Stimulated activated naive CD4-positive, alpha-beta T cell treated with Interleukin-2 at 50 U/mL for 16 hours (primary cell): Measurements from ENCODE around the gene PIP4P1.

Source experiments
- DNase-seq: peaks from one replicate; lab custom pipeline; 2025; lab: John Stamatoyannopoulos, UW

The PIP4P1 gene

GRCh38 chr14:20435582-20436362 lies 25.5 kb downstream of the PIP4P1 start, which contains the start of gene KLHL33:
KLHL33 (minus strand) TSS chr14:20436166; CDS start chr14:20435811, 355 bp downstream.
- DNase-seq: no peak

DNA sequence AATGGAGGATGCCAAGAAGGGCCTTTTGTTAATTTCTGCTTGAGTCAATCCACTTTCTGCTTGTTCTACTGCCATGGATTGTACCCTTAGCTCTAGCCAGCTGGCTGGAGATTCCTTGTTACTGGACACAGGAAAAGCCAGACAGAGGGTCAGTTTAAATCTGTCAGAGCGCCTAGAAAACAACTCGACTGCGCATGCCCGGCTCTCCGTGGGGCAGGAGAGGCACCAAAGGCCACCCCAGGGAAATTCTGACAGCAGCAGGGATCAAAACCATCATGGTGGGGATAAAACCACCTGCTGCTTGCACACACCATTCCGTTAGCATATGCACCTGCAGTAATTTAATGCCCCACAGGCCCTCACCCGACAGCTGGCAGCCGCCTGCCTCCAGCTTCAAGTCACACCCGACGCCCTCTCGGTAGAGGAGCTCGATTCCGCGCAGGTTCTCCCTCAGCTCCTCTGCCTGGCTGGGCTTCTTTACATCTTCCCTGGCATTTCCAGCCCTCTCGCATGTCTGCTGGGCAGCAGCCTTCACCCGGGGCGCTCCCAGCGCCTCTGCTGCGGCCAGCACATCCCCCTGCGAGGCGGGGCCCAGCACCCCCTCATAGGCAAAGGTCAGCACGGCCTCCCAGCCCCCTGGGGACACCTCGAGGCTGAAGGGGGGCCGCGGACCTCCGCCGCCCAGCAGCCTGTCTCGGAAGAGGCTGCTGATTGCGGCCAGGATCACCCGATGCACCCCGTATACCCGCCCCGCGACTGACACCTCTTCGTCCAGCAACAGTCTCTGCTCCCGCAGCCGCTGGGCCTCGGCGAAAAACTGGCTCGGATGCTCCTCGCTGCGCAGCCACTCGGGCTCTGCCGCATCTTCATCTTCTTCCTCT lies 26.3 kb downstream of the PIP4P1 start:
- no peak for DNase-seq

DNA sequence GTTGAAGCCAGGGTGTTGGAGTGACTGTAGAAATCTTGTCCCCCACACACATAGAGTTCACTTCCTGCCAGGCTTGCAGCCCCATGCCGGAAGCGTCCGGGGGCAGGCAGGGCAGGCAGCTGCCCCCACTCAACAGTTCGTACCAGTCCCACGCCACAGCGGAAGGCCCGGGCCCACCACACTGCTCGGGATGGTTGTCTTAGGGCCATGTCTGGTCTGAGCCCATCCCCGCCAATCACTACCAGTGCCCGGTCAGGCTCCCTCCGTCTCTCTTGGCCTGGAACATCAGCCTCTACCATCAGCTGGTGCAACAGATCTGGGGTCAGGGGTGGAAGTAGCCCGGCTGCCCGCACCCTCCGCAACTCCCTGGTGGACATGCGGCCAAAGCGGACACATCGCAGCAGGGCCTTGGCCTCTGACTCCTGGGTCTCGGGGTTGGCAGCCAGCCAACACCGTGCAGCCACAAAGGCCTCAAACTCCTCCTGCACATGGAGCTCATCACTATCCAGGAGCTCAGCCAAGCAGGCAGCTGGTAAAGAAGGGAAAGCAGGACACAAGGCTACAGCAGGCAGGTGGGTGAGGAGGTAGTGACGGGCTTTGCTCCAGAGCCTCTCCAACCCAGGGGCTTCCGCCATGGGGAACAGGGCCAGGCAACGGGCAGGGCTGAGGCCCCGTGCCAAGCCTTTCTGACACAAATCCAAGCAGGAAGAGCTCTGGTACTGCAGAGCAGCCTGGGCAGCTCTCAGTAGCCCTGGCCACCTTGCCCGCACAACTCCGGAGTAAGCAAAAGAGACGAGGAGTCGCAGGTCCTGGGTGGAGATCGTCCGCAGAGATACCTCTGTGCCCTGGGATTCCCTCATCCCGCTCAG lies 31.2 kb downstream of the PIP4P1 start:
- DNase-seq: no peak

DNA sequence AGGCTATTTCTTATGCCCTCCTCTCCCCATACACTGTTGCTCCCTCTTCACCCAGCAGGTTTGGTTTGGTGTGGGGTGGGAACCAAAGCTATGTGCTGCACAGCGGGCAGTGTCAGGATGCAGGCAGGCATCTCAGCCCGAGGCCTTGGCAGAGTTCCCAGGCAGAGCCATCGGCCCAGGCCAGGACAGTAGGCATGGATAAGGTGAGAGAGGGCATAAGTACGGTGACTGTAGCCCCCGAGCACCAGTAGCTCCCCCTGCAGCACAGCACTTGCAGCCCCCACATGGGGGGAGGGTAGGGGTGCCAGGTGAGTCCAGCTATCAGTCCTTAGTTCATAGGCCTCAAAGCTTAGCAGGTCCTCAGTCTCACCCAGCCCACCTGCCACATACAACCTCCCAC lies 32.4 kb downstream of the PIP4P1 start:
- no peak for DNase-seq

DNA sequence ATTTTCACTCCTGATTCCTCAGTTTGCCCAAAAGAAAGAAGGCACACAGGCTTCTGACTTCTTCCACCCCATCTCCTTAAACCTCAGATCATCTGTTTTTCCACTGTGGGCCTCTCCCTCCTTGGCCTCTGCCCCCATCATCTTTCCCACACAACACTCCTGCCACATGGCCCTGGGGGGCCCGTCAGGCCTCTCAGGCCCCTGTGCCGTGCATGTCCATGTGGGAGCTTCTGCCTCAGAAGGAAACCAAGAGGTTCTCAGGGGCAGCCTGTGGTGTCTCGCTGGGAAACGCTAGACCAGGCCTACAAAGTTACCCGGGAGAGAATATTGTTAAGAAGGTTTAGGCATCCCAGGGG lies 33.2 kb downstream of the PIP4P1 start:
- DNase-seq: no peak

DNA sequence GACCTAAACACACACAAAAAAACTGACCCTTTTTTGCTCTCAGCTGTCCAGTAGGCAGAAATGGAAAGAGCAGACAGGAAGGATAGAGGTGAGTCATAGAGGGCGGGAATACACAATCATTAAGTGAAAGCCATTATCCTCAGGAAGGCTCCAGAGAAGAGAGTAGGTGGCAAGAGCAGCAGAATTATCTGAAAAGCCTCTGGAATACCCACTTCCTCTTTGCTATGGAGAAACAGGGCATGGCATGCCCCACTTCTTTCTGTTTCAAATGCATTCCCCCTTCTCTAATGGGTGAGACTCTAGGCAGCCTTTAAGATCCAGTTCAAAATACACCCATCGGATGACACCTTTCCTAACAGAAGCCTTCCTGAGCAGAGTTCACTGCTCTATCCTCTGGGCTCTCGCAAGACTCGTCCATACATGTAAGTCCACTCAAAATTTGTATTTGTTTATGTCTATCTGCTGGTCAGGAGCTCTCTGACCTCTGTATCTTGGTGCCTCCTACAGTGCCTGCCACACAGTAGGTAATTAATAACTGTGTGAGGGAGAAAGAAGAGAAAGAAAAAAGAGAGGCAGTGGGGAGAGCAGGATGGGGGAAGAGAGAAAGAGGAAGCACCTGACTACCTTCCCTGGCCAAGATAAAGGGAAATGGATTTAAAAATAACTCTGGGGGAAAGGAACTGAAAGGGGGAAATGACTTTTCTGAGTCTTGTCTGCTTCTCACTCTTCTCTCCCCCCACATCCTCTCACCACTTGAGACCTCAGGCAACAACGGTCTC lies 33.8 kb downstream of the PIP4P1 start:
- no peak for DNase-seq

DNA sequence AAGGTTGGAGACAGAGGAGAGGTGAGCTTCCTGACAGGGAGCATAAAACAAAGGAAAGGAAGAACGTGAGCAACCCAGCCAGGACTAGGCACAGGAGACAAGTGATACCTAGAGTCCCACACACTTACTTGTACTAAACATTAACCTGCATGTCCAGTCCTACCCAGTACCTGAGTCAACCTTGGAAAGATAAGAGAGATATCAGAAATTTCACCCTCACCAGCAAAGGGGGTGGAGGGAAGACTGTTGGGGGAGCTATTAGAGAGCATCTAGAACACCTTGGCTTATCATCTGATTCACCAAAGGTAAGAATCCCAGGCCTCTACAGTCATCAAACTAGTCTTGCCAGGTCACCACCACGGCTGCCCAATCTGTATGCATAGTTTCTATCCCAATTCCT lies 36.4 kb downstream of the PIP4P1 start:
- DNase-seq: no peak

DNA sequence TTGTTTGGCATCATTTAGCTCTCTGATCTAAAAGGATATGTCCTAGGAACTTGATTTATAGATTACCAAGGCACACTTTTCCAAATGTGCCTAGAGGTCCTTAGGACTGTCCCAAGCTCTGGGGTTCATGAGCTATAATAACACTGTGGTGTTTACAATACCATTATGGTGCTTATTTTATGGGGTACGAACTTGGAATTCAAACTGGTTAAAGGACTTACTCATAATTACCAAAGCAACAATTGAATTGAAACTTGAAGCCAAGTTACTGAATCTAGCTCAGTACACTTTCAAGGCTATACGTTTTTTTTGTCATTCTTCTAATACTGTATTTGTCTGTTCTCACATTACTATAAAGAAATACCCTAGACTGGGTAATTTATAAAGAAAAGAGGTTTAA lies 38.3 kb downstream of the PIP4P1 start:
- no peak for DNase-seq

- DNase-seq: no peak
These were observed 40.0 kb downstream of the PIP4P1 start for GRCh38 chr14:20421267-20421666.

DNA sequence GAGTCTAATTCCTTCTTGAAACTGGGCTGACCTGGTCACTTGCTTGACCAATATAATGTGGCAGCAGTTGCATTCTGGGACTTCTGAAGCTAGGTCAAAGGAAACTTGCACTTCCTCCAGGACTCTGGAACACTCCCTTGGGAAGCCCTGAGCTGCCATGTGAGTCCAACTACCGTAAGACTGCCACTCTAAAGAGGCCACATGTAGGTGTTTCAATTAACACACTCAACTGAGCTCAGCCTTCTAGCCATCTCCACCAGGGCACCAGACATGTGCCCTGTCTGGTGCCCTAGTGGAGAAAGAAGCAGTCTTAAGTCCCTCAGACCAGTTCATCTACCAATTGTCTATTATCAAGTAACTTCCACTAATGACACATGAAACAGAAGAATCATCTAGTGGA lies 41.8 kb downstream of the PIP4P1 start:
- no peak for DNase-seq

GRCh38 chr14:20418501-20418909 lies 42.7 kb downstream of the PIP4P1 start:
- DNase-seq: no peak

GRCh38 chr14:20417250-20418186 lies 43.7 kb downstream of the PIP4P1 start:
- no peak for DNase-seq

- DNase-seq: no peak
These were observed 45.0 kb downstream of the PIP4P1 start for GRCh38 chr14:20416223-20416622.

- DNase-seq: no peak
These were observed 45.4 kb downstream of the PIP4P1 start for GRCh38 chr14:20415782-20416206.

- DNase-seq: no peak
These were observed 47.5 kb downstream of the PIP4P1 start for GRCh38 chr14:20413744-20414082.

DNA sequence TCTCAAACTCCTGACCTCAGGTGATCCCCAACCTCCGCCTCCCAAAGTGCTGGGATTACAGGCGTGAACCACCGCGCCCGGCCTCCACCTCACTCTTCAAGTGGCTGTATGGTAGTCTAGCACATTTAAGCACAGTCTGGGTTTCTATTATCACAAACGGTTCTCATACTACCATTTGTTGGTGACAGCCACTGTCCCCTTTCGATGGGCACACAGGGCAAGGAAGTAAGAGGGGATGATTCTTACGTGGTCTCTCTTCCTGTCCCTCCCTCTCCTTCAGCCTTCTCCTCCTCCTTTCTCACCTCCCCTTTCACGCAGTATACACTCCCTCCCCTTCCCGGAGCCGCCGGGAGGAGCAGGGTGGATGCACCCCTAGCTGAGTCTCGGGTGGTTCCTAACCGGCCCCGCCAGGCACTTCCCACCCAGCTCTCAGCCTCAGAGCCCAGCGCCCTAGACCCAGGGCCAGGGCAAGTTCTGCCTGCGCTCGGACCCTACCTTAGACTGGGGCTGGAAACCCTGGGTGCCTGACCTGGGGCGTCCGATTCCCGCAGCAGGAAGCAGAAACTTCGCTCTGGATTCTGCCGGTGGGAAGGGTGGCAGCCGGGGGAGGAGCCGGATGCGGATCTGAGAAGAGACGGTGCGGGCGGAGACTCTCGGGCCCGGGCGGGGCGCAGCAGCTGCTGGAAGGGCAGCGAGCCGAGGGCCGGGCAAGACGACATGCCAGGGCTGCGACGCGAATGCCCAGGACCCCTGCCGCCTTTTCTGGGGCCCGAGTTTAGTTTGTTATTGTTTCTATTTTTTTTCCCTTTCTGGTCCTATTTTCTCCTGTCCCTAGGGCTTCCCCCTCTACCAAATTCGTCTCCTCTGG lies 48.1 kb downstream of the PIP4P1 start, which contains the start of gene TEP1:
TEP1 (minus strand) TSS at position 626 of the 868 bp plus-strand sequence. CDS start 5,062 bp downstream, outside the sequence.
- peak; percentile 73 for DNase-seq

DNA sequence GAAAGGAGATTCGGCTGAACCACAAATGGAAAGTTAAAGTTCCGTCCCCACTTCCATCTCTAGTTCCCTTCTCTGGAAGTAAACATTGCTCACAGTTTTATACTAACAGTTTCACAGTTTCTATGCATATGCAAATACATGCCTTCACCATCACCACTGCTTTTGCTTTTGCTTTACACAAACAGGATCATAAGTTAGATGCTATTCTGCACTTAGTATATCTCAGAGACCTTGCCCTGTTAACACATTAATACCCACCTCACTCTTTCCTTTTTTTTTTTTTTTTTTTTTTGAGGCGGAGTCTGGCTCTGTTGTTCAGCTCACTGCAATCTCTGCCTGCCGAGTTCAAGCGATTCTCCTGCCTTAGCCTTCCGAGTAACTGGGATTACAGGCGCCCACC lies 48.8 kb downstream of the PIP4P1 start:
- no peak for DNase-seq

DNA sequence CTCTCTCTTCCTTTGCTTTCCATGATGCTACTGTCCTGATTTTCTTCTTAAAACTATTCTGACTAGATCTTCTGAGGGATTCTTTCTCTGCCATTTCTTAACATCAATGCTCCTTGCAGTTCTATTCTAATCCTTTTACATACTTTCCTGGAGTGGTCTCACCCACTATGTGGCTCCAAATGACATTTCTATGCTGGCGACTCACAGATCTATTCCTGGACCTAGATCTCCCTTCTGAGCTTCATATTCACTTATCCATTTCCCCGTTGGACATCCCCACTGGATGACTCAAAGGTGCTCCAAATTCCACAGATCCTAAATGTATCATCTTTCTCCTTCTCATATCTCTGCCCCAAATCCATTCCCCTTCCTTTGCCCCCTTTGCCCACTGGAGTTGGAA lies 52.0 kb downstream of the PIP4P1 start:
- DNase-seq: no peak
